Occipital lobe (tissue), 1 donor: ENCODE data around the gene TMEM117. TPM values are rescaled to one million over a fixed set of nuclear protein-coding genes. Genes with fewer than 3 reads are reported as not detected.

Experiments
- total RNA-seq: library from RNA; depleted of rRNA; stranded (reverse); fragments of >200 nt; gene quantifications from one replicate; pipeline ENCODE4 v1.2.3, GENCODE V29; 2014

The TMEM117 gene
- total RNA-seq, 1 donor from 2014 or later, result 15.0 TPM

Other genes with a start within 250 kb of the TMEM117 start
- 41.0 TPM for gene PUS7L, start 77.3 kb upstream of the TMEM117 start, total RNA-seq
- gene IRAK4, start 77.1 kb upstream of the TMEM117 start, total RNA-seq, result 6.9 TPM
- gene TWF1, start 29.8 kb upstream of the TMEM117 start, total RNA-seq, result 174 TPM